HG03039 (cell line): ENCODE data around the gene UNCX.
"Not testable (repeated sequence)": the region's sequence is repeated elsewhere in the genome, so short reads cannot be mapped to it uniquely, and the experiment has no call there.

Experiments
- ATAC-seq: cut with Tn5 transposase; IDR thresholded peaks from one replicate; pipeline ENCODE4 v1.9.1; 2021; ENCODE audit warnings: mild to moderate bottlenecking, moderate library complexity; ENCODE audit not compliant: unreplicated experiment

The UNCX gene

DNA sequence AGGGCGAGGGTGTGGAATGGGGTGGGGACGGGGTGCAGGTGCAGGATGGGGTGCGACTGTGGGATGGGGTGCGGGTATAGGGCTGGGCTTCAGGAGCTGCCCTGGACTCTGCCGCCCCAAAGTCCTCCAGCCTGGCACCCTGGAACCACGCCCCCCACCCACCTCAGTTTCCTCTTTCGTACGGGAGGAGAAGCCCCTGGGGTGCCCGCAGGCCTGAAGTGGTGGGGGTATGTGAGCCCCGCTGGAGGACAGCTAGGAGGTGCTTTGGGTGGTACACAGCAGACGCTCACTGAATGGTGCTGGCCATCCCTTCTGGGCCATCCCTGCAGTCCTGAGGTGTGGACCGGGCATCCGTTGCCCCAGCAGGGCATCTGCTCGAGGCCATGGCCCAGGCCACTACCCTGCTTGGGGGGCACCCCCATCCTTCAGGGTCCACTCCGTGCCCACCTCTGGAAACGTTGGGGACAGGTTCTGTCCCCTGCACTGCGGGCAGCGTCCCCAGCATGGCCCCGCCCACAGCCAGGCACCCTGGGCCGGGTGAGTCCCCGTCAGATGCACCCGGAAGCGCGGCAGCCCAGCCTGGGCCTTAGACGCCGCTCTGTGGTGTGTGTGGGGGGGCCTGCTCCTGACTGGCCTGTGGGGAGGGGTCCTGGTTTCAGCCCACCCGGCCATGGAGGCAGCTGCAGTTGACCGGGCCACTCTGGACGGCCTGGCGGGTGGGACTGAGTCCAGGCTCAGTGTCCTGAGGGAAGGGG lies 41.6 kb downstream of the UNCX start:
- ATAC-seq = no peak

- ATAC-seq = no peak
Measured at GRCh38 chr7:1274876-1275375, 42.3 kb downstream of the UNCX start.

GRCh38 chr7:1275451-1276381 lies 43.0 kb downstream of the UNCX start:
- ATAC-seq = no peak

DNA sequence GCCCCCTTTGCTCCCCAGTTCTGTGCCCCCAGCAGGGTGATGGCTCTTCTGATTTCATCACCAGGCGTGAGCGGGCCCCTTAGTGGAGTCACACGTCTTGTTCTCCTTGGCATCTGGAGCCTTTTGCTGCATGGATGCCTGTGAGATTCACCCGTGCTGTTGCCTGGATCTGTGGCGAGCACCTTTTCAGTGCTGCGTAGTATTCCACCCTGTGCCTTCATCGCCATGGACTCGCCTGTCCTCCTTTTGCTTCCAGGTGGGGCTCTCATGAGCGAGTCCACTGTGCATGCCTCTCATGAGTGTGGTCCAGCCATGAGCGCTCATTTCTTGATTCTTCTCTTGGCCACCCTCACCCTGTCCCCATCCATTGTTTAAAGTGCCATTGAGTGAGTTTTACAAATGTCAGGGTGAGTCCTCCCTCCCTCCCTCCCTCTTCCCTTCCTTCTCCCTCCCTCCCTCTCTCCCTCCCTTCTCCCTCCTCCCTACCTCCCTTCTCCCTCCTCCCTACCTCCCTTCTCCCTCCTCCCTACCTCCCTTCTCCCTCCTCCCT lies 44.0 kb downstream of the UNCX start:
- ATAC-seq = no peak

DNA sequence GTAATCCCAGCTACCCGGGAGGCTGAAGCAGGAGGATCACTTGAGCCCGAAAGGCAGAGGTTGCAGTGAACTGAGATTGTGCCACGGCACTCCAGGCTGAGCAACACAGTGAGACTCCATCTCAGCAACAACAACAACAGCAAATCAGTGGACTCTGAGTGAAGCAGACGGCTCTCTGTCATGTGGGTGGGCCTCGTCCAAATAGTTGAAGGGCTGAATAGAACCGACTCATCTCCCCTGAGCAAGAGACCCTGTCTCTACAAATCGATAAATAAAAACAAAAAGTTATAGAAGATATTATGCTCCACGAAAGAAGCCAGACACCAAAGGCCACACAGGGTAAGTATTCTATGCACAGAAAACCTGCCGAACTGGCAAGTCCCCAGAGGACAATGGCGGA lies 45.9 kb downstream of the UNCX start:
- no peak for ATAC-seq

DNA sequence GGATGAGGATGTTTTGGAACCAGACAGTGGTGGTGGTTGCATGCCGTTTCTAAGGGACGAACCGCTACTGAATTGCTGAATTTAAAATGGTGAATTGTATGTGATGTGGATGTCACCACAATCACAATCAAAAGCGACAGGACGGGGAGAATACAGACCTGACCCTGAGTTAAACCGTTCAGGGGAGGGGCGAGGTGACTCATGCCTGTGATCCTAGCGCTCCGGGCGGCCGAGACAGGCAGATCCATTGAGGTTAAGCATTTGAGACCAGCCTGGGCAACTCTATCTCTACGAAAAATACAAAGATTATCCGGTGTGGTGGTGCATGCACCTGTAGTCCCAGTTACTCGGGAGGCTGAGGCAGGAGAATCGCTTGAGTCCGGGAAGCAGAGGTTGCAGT lies 46.4 kb downstream of the UNCX start:
- no peak for ATAC-seq

DNA sequence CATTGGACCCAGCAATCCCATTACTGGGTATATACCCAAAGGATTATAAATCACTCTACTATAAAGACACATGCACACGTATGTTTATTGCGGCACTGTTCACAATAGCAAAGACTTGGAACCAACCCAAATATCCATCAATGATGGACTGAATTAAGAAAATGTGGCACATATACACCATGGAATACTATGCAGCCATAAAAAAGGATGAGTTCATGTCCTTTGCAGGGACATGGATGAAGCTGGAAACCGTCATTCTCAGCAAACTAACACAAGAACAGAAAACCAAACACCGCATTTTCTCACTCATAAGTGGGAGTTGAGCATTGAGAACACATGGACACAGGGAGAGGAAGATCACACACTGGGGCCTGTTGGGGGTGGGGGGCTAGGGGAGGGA lies 47.2 kb downstream of the UNCX start:
- not testable (repeated sequence) for ATAC-seq

GRCh38 chr7:1281068-1281467 lies 48.4 kb downstream of the UNCX start:
- no peak for ATAC-seq

DNA sequence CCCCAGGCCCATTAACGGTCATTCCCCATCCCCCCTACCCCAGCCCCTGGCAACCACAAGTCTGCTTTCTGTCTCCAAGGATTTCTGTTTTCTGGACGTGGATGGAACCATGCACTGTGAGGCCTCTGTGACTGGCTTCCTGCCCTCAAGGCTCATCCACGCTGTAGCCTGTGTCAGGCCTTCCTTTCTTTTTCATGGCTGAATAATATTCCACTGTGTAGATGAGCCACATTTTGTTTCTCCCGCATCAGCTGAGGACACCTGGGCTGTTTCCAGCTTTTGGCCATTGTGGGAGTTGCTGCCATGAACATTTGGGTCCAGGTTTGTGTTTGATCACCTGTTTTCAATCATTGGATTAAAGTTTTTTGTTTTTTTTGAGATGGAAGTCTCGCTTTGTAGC lies 50.0 kb downstream of the UNCX start:
- no peak for ATAC-seq

- no peak for ATAC-seq
Measured at GRCh38 chr7:1283337-1283736, 50.7 kb downstream of the UNCX start.

DNA sequence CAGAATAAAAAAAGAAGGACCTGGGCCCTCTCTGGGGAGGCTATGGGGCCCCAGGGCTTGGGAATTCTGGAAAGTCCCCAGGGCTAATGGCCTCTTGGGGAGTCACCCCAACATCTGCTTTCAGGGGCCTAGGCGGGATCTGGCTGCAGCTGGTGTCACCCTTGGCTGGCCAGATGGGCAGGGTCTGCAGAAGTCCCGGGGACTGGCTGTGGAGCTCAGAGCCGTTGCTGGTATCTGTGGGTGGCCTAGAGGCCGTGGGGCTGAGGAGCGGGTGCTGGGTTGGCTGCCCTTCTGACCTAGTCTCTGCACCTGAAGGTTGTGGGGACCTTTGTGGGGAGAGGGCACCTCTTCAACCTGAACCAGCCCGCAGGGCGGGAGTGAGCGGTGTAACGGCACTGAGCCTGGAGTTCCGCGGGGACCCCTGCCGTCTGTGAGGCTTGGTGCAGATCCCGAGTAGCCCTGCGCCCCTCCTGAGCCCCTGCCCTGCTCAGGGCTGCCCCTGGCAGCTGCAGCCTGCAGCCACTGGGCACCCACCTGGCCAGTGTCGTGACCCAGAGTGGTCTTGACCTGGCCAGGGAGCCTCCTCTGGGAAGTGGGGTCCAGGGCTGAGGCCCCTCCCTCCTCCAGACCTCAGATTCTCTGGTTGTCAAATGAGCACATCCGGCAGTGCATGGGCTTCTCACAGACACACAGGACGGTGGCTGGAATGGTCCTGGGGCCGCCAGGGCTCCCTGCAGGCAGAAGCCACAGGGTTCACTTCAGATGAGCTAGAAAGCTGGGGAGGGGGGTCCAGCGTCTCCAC lies 51.5 kb downstream of the UNCX start:
- ATAC-seq = no peak

DNA sequence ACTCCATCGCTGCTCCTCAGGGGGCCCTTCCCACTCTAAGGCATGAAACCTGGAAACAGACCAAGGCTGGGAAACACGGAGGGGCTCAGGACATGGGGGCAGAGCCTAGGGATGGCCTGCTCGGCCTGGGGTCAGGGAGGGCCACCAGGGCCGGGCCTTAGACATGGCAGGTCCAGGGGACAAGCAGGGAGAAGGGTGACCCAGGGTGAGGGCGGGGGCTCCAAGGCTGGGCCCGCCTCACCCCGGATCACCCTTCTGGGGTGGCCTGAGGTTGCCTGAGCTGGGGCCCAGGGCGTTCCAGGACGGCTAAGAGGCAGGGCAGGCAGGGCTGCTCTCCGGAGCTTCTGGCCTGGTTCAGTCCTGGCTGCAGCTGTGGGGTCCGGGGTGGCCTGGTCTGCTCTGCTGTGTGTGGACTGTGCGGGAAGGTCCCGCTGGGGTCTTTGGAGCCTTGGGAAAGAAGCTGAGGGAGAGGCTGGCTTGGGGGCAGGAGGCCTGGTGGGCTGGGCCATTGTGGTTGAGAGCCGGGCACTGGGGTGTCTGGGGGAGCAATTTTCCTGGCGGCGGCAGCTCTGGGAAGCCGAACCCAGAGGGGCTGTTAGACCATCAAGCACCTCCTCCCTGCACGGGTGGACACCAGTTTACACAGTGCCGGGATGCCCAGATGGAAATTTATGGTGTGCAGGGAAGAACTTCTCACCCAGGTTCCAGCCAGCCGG lies 52.2 kb downstream of the UNCX start:
- no peak for ATAC-seq

GRCh38 chr7:1285556-1286301 lies 53.1 kb downstream of the UNCX start:
- ATAC-seq = no peak
